Omental fat pad (tissue), 4 donors: ENCODE data around the gene NOTCH1. TPM values are rescaled to one million over a fixed set of nuclear protein-coding genes. Genes with fewer than 3 reads are reported as not detected.

Experiments
- ATAC-seq: fragments of 150-250 bp; one replicate; pipeline ENCODE4 v1.9.1; 2016; ENCODE audit warnings: mild to moderate bottlenecking, moderate library complexity; ENCODE audit not compliant: low FRiP score
- DNase-seq: peaks from one replicate; pipeline ENCODE4 v3.0.0-alpha.2; 2019; ENCODE audit warnings: low spot score
- small RNA-seq: library from RNA; depleted of rRNA; stranded (forward); fragments of <200 nt; gene quantifications from one replicate; pipeline ENCODE3, GENCODE V24; 2016
- total RNA-seq, 4 donors: library from RNA; depleted of rRNA; stranded (reverse); fragments of >200 nt; gene quantifications; one replicate each; pipeline ENCODE4 v1.1.0, GENCODE V29; 2016
- TF ChIP-seq, protein P1 (sequence below), 3 donors: fragments of 450-650 bp; IDR thresholded peaks; one replicate each; pipeline ENCODE4 v1.5.1; 2016 to 2017; ENCODE audit warnings: antibody characterized with exemption in 3 of 3, mild to moderate bottlenecking in 3 of 3, moderate library complexity in 2 of 3

The NOTCH1 gene
- total RNA-seq, 4 donors from 2014 or later, result 10.4 to 61.8 (median 55.1) TPM

DNA sequence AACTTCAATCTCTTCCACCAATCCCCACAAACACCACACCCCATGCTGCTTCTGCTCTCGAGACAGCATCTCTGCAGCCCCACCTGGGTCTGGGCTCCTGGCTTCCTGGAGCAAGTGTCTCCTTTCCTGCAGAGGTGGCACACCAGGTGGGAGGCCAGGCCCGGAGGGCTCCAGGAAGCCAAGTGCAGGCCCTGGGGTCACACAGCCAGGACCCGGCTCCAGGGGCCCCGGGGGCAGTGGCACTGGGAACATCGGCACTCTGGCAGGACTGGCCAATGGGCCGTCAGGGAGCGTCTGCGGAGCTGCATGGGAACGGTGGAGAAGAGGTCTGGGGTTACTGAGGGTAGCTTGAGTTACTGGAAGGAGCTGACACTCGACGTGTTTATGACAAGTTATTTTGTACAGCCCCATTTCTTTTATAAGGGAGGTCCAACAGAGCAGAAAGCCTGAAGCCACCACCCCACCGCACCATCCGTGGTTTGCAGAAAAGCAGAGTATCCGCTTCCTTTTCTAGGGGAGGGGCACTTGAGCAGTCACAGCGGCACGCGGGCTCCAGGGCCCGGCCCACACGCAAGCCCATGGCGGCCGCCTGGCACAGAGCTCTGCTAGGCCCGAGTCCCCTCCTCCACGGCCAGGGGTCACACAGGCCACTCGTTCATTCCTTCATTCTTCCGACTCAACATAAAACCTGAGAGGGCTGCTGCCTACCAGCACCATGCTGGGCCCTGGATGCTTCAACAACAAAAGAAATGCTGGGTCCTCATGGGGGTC lies 91.6 kb downstream of the NOTCH1 start:
- TF ChIP-seq, protein P1, sequence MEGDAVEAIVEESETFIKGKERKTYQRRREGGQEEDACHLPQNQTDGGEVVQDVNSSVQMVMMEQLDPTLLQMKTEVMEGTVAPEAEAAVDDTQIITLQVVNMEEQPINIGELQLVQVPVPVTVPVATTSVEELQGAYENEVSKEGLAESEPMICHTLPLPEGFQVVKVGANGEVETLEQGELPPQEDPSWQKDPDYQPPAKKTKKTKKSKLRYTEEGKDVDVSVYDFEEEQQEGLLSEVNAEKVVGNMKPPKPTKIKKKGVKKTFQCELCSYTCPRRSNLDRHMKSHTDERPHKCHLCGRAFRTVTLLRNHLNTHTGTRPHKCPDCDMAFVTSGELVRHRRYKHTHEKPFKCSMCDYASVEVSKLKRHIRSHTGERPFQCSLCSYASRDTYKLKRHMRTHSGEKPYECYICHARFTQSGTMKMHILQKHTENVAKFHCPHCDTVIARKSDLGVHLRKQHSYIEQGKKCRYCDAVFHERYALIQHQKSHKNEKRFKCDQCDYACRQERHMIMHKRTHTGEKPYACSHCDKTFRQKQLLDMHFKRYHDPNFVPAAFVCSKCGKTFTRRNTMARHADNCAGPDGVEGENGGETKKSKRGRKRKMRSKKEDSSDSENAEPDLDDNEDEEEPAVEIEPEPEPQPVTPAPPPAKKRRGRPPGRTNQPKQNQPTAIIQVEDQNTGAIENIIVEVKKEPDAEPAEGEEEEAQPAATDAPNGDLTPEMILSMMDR (IDR thresholded peaks at IDR 0.05), result no peak
- ATAC-seq, result no peak

GRCh38 chr9:136453326-136453725 lies 92.5 kb downstream of the NOTCH1 start:
- DNase-seq (no peak), ATAC-seq (no peak)
- TF ChIP-seq, protein P1 (IDR thresholded peaks at IDR 0.05), result no peak

More for the DNA sequence above, 91.6 kb downstream of the NOTCH1 start:
- DNase-seq, result no peak

- DNase-seq, result no peak
- TF ChIP-seq, protein P1 (IDR thresholded peaks at IDR 0.05), result no peak
- ATAC-seq, result no peak
These were observed 94.5 kb downstream of the NOTCH1 start for GRCh38 chr9:136451221-136451877.

DNA sequence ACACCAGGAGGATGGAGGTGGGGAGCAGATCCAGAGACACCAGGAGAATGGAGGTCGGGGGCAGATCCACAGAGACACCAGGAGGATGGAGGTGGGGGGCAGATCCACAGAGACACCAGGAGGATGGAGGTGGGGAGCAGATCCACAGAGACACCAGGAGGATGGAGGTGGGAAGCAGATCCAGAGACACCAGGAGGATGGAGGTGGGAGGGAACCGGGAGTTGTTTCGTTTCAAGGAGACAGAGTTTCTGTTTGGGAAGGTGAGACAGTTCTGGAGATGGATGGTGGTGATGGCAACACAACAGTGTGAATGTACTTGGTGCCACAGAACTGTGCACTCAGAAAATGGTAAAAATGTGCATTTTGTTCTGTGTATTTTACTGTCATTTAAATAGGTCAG lies 97.2 kb downstream of the NOTCH1 start:
- no peak for DNase-seq
- TF ChIP-seq, protein P1 (IDR thresholded peaks at IDR 0.05), result no peak
- no peak for ATAC-seq

GRCh38 chr9:136447173-136447778 lies 98.6 kb downstream of the NOTCH1 start:
- ATAC-seq (no peak), DNase-seq (no peak)
- TF ChIP-seq, protein P1 (IDR thresholded peaks at IDR 0.05), result no peak

DNA sequence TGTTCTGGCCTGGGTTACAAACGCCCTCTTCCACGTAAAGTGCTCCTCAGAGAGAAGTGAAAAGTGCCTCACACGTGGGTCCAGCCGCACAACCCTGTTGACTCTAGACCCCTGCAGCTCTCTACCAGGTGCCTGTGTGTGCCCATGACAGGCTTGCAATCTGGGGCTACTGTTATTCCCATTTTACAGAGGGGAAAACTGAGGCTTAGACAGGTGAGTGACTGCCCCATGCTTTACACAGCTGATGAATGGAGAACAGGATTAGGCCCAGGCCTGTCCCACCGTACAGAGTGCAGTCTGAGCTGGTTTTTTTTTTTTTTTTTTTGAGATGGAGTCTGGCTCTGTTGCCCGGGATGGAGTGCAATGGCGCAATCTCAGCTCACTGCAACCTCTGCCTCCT lies 100.0 kb downstream of the NOTCH1 start:
- DNase-seq (no peak), ATAC-seq (no peak)
- TF ChIP-seq, protein P1 (IDR thresholded peaks at IDR 0.05), result no peak

Small RNAs within 50 kb of the gene (small RNA-seq; reads per million reads assigned to genes)
- gene MIR4673 (not detected), gene MIR4674 (not detected)

Other genes with a start within 250 kb of the NOTCH1 start
- gene CCDC187, start 242.0 kb downstream of the NOTCH1 start, total RNA-seq, result not detected
- 10 to 100 TPM in 1 of 4 donors, 1 to 10 TPM in 3; 5.0 to 20.5 (median 7.3) TPM for gene GPSM1, start 218.5 kb downstream of the NOTCH1 start, total RNA-seq
- 10 to 100 TPM; 16.5 to 36.7 (median 19.8) TPM for gene DNLZ, start 182.3 kb downstream of the NOTCH1 start, total RNA-seq
- gene CARD9, start 172.4 kb downstream of the NOTCH1 start, total RNA-seq, result 1 to 10 TPM; 2.5 to 6.9 (median 4.9) TPM
- gene SNAPC4, start 145.9 kb downstream of the NOTCH1 start, total RNA-seq, result 10 to 100 TPM in 1 of 4 donors, 1 to 10 TPM in 3; 3.2 to 11.2 (median 5.8) TPM
- 10 to 100 TPM; 26.5 to 38.1 (median 33.5) TPM for gene ENTR1, start 135.4 kb downstream of the NOTCH1 start, total RNA-seq
- 10 to 100 TPM; 29.2 to 64.4 (median 33.6) TPM for gene PMPCA, start 135.4 kb downstream of the NOTCH1 start, total RNA-seq
- gene INPP5E, start 106.2 kb downstream of the NOTCH1 start, total RNA-seq, result 10 to 100 TPM in 1 of 4 donors, 1 to 10 TPM in 3; 5.4 to 13.1 (median 8.3) TPM
- 10 to 100 TPM; 45.6 to 64.8 (median 56.5) TPM for gene SEC16A, start 63.0 kb downstream of the NOTCH1 start, total RNA-seq
- 100 to 1,000 TPM in 3 of 4 donors, 10 to 100 TPM in 1; 50.6 to 274 (median 145) TPM for gene EGFL7, start 116.9 kb upstream of the NOTCH1 start, total RNA-seq
- gene AGPAT2, start 141.4 kb upstream of the NOTCH1 start, total RNA-seq, result 100 to 1,000 TPM; 391 to 854 (median 473) TPM
- 10 to 100 TPM in 1 of 4 donors, 1 to 10 TPM in 3; 4.4 to 12.8 (median 7.5) TPM for gene DIPK1B, start 166.5 kb upstream of the NOTCH1 start, total RNA-seq
- 10 to 100 TPM in 1 of 4 donors, 1 to 10 TPM in 3; 3.5 to 10.2 (median 5.0) TPM for gene LCN10, start 196.9 kb upstream of the NOTCH1 start, total RNA-seq
- 10 to 100 TPM in 2 of 4 donors, 1 to 10 TPM in 2; 5.0 to 24.1 (median 9.0) TPM for gene LCN6, start 202.5 kb upstream of the NOTCH1 start, total RNA-seq
- gene LCN8, start 212.2 kb upstream of the NOTCH1 start, total RNA-seq, result not detected
- gene LCN15, start 218.5 kb upstream of the NOTCH1 start, total RNA-seq, result not detected
- 10 to 100 TPM; 43.1 to 88.1 (median 70.9) TPM for gene TMEM141, start 245.3 kb upstream of the NOTCH1 start, total RNA-seq